Motor neuron (in vitro differentiated cells): ENCODE measurements around the gene COTL1. TPM values are rescaled to one million over a fixed set of nuclear protein-coding genes. Genes with fewer than 3 reads are reported as not detected.

Experiments used
- ATAC-seq, 8 experiments: fragments of 200-7000 bp; cut with Tn5 transposase; replicated peaks in 6 of 8; 2 replicates each; pipeline ENCODE4 v1.8.0; 2021; ENCODE audit warnings: mild to moderate bottlenecking in 8 of 8, moderate library complexity in 8 of 8
- H3K27ac ChIP-seq, 2 donors: fragments of 250-450 bp; sonication (Bioruptor Pico); 2 replicates each; pipeline ENCODE4 v1.9.0; 2021; ENCODE audit warnings: antibody characterized with exemption in 2 of 2, mild to moderate bottlenecking in 2 of 2, moderate library complexity in 1 of 2
- H3K4me1 ChIP-seq, 2 donors: fragments of 250-450 bp; sonication (Bioruptor Pico); replicated peaks in 1 of 2; 2 replicates each; pipeline ENCODE4 v1.6.1; 2021; ENCODE audit warnings: antibody characterized with exemption in 2 of 2, mild to moderate bottlenecking in 2 of 2, moderate library complexity in 1 of 2
- H3K4me3 ChIP-seq, 5 donors: fragments of 250-450 bp; sonication (Bioruptor Pico); 2 replicates each; pipeline ENCODE4 v1.9.0; 2021; ENCODE audit warnings: antibody characterized with exemption in 5 of 5, mild to moderate bottlenecking in 5 of 5, moderate library complexity in 4 of 5
- WGBS, 10 experiments: fragments of 450-650 bp; shearing (Covaris generic); methylation state at CpG; one replicate each; pipeline ENCODE4 v1.0.0; 2022; 5-methylcytosine and 5-hydroxymethylcytosine counted together
- in situ Hi-C, 9 experiments: fragments of 400-800 bp; cut with MboI; loops; one replicate each; pipeline ENCODE4 v1.15.0; 2021; ENCODE audit warnings: low sequenced_read_pairs in 9 of 9, low pct_unique_long_range_greater_than_20kb in 2 of 9; ENCODE audit not compliant: unreplicated experiment in 9 of 9
- total RNA-seq, 8 experiments: library from RNA; unstranded; fragments of 300-600 nt; gene quantifications; 2 replicates each; pipeline versions ENCODE4 v1.2.3 to v1.2.4, GENCODE V29; 2022

The COTL1 gene
- total RNA-seq, 8 experiments from 2014 or later, result 9.3 to 710 (median 111) TPM

DNA sequence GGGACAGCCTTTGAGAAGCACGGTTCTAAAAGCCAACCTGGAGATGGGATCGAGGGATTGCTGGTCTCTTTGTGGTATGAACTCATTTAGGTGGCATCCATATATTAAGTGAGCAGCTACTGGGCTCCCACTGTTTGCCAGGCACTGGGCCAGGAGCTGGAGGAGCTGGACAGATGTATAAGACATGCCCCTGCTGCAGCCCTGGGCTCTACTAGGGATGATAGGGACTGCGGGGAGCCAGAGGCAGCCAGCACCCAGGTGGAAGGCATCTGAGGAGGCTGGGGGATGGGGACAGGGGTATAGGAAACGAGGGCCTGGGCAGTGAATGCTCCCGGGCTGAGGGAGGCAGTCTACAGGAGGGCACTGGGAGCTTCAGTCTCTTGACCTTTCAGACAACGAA is 60.4 kb downstream of the COTL1 start:
- 20 to 100% (median 75%) methylated on average over 1 to 2 of the region's 6 CpGs; no CpG with 5 or more reads in 4 of the 10 experiments for WGBS, 10 experiments
- no peak overlapping the region for H3K27ac ChIP-seq
- no peak overlapping the region for H3K4me3 ChIP-seq
- in situ Hi-C loops, result no loop called here
- no peak for ATAC-seq
- H3K4me1 ChIP-seq, result peaks cover 21 to 26% of the 10 kb centered on the region in 2 donors

DNA sequence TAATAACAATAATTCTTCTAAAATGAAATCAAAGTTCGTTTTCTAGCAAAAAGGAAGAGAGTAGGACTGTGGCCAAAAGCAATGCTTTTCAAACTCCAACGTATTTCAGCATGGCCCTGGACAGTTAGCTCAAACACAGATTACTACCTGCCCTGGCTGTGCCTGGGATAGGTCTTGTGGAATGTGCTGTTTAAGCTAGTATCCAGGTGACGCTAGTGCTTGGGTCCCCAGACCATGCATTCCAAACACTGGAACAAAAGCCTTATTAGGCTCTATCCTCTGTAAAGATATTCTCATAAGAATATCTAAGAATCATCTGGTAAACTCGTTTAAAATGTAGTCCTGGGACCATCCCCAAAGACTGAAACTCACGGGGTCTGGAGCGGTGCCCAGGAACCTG is 60.8 kb downstream of the COTL1 start:
- Histone ChIP-seq H3K27ac (no peak overlapping the region), H3K4me3 (no peak overlapping the region), H3K4me1 (peaks cover 21 to 26% of the 10 kb centered on the region in 2 donors)
- no peak for ATAC-seq
- WGBS, 10 experiments, result 0 to 76% (median 51%) methylated on average over 1 to 6 of the region's 6 CpGs; no CpG with 5 or more reads in 2 of the 10 experiments
- in situ Hi-C loops, result no loop called here

DNA sequence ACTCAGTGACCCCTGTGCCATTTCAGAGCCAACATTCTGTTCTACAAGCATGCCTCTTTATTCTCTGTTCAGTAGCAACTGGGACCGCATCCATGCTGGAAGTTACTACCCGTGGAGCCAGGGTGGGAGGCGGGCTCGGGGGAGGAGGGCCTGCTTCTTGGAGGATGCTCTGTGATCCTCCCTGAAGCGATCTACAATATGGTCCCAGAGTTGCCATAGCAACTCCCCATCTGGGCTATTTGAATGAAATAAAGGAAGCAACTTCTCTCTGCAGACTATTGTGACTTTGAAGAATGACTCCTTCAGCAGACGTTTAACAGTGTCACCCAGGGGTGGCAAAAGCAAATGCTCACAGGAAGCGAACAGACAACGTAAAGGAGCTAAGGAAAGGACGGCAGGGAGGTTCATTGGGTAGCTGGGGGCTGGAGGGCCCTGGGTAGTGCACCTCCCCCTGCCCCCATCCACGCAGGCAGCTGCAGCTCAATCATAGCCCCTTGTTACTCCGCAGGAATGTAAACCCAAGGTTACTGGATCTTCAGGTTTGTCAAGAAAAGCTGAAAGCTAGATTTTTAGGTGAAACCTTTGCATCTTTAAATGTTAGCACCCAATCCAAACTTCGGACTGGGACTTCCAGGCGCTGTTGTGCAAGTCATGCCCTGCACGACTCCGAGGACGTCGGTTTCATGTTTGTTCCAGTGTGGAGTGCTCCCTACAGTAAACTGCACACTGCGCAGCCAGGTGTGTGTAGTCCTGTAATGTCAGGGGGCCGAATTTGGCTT is 62.3 kb downstream of the COTL1 start:
- peaks cover 21 to 26% of the 10 kb centered on the region in 2 donors for H3K4me1 ChIP-seq
- in situ Hi-C loops, result no loop called here
- ATAC-seq, result peak in 5 of 8 experiments; percentile 87 to 95 (median 95)
- H3K27ac ChIP-seq, result peak overlapping the region; percentile 3 to 40
- no peak overlapping the region for H3K4me3 ChIP-seq
- 34 to 100% (median 57%) methylated on average over 1 to 10 of the region's 19 CpGs; no CpG with 5 or more reads in 1 of the 10 experiments for WGBS, 10 experiments

DNA sequence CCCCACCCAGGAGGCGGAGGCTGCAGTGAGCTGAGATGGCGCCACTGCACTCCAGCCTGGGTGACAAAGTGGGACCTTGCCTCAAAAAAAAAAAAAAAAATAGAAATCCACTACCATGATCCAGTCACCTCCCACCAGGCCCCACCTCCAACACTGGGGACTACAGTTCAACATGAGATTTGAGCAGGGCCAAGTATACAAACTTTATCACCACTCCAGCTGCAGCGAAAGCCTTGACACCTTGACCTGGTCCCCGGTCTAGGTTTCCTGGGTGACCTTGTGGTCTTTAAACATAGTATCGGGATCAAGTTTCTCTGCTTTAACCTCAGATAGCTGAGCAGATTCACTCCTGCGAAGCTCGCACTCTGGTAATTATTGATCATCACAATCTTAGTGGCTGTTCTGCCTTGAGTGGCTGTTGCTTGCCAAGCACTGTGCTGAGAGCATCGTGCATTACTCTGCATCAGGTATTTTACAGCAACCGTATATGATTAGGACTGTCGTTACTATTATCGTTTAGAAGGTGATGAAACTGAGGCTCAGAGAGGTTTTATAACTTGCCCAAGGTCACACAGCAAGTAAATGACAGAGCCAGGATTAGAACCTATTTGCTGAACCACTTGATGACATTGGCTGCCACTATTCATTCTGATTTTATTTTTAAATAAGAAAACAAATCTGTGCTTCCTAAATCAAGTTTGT is 63.1 kb downstream of the COTL1 start:
- peaks cover 22 to 24% of the 10 kb centered on the region in 2 donors for H3K4me1 ChIP-seq

DNA sequence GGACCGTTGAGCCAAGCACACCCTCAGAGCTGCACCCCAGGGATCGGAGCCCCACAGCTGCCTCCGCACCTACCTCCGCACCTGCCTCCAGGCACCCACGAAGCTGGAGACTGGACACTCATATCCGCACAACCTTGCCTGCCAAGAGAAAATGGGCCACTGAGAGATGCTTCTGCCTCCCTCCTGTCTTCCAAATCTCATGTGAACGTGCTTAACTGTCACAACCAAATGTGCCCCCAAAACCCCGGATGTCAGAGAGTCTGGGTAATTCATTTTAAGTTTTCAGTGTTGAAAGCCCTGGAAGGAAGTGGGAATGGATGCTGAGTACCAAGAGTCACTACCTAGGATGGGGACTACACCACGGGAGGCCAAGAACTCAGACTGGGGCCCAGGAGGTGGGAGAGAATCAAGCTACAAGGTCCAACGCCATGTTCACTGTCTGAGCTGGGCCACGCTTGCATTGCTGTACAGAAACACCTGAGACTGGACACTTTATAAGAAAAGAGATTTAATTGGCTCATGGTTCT is 63.9 kb downstream of the COTL1 start:
- ATAC-seq, result no peak
- WGBS, 10 experiments, result 80 to 100% (median 83%) methylated on average over 1 to 8 of the region's 11 CpGs; no CpG with 5 or more reads in 5 of the 10 experiments
- no peak overlapping the region for H3K27ac ChIP-seq
- in situ Hi-C loops, result no loop called here
- peaks cover 29 to 30% of the 10 kb centered on the region in 2 donors for H3K4me1 ChIP-seq
- no peak overlapping the region for H3K4me3 ChIP-seq

More for the DNA sequence above, 63.1 kb downstream of the COTL1 start:
- no peak overlapping the region for H3K4me3 ChIP-seq
- WGBS, 10 experiments, result 52 to 100% (median 84%) methylated on average over 2 to 11 of the region's 11 CpGs; no CpG with 5 or more reads in 1 of the 10 experiments
- ATAC-seq, result no peak
- H3K27ac ChIP-seq, result no peak overlapping the region
- in situ Hi-C loops, result no loop called here

DNA sequence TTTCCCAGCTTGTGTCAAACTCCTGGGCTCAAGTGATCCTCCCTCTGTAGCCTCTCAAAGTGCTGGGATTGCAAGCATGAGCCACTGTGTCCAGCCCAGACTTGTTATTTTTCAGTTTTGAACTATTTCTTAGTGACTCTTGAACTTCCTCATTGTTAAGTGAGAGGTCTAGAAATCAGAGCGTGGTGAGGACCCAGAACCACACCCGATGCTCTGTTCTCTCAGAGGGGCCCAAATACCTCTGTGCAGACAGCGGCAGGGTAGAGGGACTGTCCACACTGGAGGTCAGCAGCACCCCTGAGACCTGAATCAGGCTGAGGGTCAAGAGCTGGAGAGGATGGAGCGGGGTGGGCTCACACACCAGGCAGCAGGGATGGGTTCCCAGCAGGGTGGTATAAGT is 65.7 kb downstream of the COTL1 start:
- H3K4me1 ChIP-seq, result peaks cover 47 to 48% of the 10 kb centered on the region in 2 donors
- H3K27ac ChIP-seq, result no peak overlapping the region
- in situ Hi-C loops, result no loop called here
- 29 to 100% (median 92%) methylated on average over 1 to 4 of the region's 4 CpGs; no CpG with 5 or more reads in 3 of the 10 experiments for WGBS, 10 experiments
- no peak for ATAC-seq
- no peak overlapping the region for H3K4me3 ChIP-seq

DNA sequence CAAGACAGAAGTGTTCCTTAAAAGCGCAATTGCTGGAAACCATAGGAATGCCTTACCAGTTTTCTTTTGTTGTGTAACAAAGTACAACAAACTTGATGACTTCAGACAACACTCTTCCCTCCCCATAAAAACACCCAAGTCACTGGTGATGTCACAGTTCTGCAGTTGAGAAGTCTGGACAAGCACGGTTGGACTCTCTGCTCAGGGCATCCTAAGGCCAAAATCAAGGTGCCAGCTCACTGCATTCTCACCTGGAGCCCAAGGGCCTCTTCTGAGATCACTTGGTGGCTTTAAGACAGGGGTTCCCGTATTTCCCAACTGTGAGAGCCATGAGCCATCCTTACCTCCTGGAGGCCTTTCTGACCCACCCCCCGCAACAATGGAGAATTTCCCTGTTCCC is 67.8 kb downstream of the COTL1 start:
- in situ Hi-C loops, result no loop called here
- H3K4me1 ChIP-seq, result peaks cover 45 to 49% of the 10 kb centered on the region in 2 donors
- no peak overlapping the region for H3K27ac ChIP-seq
- 0 to 100% (median 48%) methylated on average over 1 to 4 of the region's 4 CpGs; no CpG with 5 or more reads in 3 of the 10 experiments for WGBS, 10 experiments
- ATAC-seq, result no peak
- H3K4me3 ChIP-seq, result no peak overlapping the region

DNA sequence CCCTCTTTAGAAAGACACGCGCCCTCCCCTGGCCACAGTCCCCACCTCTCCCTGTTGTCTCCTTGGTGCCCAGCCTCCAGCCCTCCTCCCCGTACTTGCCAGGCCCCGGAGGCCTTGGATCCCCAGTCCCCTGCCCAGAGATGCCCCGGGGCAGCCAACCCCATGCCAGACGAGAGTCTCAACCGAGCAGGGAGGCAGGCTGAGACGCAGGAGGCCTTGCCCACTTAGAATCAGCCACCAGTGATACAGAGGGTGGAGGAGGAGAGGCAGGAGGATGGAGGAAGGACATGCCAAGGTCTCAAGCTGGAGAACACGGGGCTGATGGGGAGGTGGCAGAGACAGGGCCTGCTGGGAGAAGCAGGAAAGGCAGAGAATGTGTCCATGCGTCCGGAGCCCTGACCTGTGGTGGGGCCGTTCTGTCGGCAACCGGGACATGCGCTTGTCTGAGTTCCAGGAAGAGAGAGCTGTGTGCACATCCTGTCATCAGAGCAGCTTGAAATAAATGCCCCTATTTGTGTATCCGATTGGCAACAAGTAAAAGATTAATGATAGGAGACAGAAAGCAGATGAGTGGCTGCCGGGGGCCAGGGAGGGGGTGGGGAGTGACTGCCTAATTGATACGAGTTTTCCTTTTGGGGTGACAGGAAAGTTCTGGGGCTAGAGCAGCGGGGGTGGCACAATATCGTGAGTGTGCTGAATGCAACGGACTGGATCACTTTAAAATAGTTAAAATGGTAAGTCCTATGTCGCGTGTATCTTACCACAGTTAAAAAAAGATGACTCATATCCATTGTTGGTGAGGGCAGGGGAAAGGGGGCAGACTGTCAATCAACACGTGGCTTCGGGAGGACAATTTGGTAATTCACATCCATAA is 68.7 kb downstream of the COTL1 start:
- WGBS, 10 experiments, result 26 to 80% (median 52%) methylated on average over 1 to 12 of the region's 25 CpGs; no CpG with 5 or more reads in 4 of the 10 experiments
- peak overlapping the region in 1 of 2 donors; percentile 84 for H3K27ac ChIP-seq
- ATAC-seq, result peak in 5 of 8 experiments; percentile 60 to 72 (median 61)
- H3K4me1 ChIP-seq, result peaks cover 43 to 44% of the 10 kb centered on the region in 2 donors
- H3K4me3 ChIP-seq, result no peak overlapping the region
- in situ Hi-C loops, result no loop called here

DNA sequence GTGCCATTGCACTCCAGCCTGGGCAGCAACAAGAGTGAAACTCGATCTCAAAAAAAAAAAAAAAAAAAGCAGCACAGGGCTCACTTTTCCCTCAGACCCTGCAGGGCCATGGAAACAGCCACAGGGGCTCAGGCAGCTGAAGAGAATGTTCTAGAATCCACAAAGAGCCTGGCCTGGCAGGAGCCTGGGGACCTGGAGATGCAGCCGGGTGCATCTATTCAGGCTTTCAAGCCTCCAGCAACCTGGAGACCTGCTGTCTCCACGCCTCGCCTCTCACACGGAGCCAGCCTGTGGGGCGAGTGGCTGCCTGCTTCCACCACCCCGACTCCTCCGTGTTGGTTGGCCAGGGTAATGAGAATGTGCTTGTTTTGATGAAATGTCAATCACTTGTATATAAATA is 69.4 kb downstream of the COTL1 start:
- ATAC-seq, result peak in 5 of 8 experiments; percentile 14 to 68 (median 20)
- in situ Hi-C loops, result no loop called here
- Histone ChIP-seq H3K27ac (peak overlapping the region in 1 of 2 donors; percentile 84), H3K4me1 (peaks cover 48% of the 10 kb centered on the region in 2 donors), H3K4me3 (no peak overlapping the region)
- WGBS, 10 experiments, result 20% methylated on average over 1 of the region's 8 CpGs; no CpG with 5 or more reads in 9 of the 10 experiments

DNA sequence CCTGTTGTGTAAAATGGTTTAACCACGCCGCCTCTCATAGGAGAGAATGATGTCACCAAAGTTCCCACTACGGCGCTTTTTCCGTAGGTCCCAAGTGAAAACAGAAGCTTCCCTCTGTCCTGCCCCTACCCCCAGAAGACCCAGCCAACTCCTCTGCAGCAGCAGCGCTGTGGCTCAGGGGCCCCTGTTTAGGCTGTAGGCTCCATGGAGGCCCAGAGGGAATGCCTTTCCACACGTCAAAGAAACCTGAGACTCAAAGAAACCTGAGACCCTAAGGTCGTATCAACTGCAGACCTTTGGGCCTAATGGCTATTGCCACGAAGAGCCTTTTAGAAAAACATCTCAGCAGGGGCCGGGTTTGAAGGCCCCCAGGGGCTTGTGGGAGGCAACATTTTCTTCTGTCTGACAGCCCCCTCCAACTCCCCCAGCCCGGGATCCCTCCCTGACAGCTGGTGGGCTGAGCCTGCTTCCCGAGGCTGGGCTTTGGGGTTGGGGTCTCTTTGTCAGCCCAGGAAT is 70.3 kb downstream of the COTL1 start:
- in situ Hi-C loops, result no loop called here
- ATAC-seq, result peak in 4 of 8 experiments; percentile 12 to 32 (median 22)
- Histone ChIP-seq H3K4me1 (peaks cover 50 to 51% of the 10 kb centered on the region in 2 donors), H3K4me3 (no peak overlapping the region), H3K27ac (peak overlapping the region; percentile 57 to 84)
- 20 to 67% (median 29%) methylated on average over 2 to 8 of the region's 12 CpGs; no CpG with 5 or more reads in 6 of the 10 experiments for WGBS, 10 experiments

DNA sequence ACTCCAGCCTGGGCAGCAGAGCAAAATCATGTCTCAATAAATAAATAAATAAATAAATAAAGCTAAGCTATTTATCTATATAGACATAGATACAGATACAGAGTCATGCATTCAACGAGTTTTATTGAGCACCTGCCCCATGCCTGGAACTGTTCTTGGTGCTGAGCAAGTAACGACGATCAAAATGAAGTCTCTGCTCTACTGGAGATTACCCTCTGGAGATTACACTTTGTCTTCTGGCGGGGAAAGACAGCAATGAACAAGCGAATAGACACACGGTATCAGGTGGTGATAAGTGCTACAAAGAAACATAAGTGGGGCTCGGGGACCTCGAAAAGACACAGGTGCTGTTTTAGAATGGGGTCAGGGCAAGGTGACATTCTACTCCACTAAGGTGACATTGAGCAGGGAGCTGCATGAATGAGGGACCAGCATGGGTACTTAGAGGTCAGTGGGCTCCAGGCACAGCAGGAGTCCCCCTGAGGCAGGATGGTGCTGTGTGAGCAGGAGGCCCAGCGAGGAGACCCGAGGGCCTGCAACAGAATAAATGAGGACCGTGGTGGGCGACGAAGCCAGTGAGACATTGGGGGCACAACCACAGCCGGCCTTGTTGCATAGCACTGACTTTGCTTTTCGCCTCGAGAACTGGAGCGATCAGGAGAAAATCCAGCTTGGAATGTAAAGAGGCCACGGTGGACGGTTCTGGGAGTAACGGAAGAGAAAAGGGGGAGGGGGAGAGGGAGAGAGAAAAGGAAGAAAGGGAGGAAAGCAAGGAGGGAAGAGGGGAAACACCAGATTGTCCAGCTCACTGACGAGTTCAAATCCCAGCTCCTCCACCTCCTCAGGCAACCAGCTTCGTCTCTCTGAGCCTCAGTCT is 71.0 kb downstream of the COTL1 start:
- in situ Hi-C loops, result no loop called here
- no peak overlapping the region for H3K4me3 ChIP-seq
- peaks cover 50 to 54% of the 10 kb centered on the region in 2 donors for H3K4me1 ChIP-seq
- no peak for ATAC-seq
- H3K27ac ChIP-seq, result peak overlapping the region; percentile 57 to 84
- 48 to 80% (median 61%) methylated on average over 2 to 15 of the region's 22 CpGs for WGBS, 10 experiments
